ENCODE data around the gene ERP44.

- TF ChIP-seq CTCF (IDR thresholded peaks at IDR 0.05; ENCODE audit: insufficient read depth, low read length, poor library complexity, severe bottlenecking) (no peak), EZH2phosphoT487 (conservative IDR thresholded peaks at IDR 0.05; ENCODE audit: low read length) (no peak)
Measured at GRCh38 chr9:100012279-100012678, 86.5 kb downstream of the ERP44 start.
